HEK293 (cell line): Measurements from ENCODE around the gene TLE3.

ENCODE experiments used
- BCL11A ChIP-seq: fragments of 450-650 bp; formaldehyde crosslinking; IDR thresholded peaks from 2 replicates; pipeline ENCODE4 v1.5.1; 2016; ENCODE audit warnings: low read depth, missing biosample characterization, missing genetic modification characterization
- GLIS1 ChIP-seq: fragments of 450-650 bp; formaldehyde crosslinking; IDR thresholded peaks from 2 replicates; pipeline ENCODE4 v1.5.1; 2016; ENCODE audit warnings: missing biosample characterization, missing genetic modification characterization
- HOXC10 ChIP-seq: sonication (generic); formaldehyde crosslinking; IDR thresholded peaks from 2 replicates; pipeline ENCODE4 v1.8.1; 2023; ENCODE audit warnings: mild to moderate bottlenecking, missing genetic modification reagents
- REPIN1 ChIP-seq: fragments of 450-650 bp; formaldehyde crosslinking; IDR thresholded peaks from 2 replicates; pipeline ENCODE4 v1.5.1; 2017; ENCODE audit warnings: missing biosample characterization, missing genetic modification characterization, low read depth
- ZBTB1 ChIP-seq: fragments of 450-650 bp; formaldehyde crosslinking; IDR thresholded peaks from 2 replicates; pipeline ENCODE4 v1.5.1; 2016; ENCODE audit warnings: missing biosample characterization, missing genetic modification characterization
- ZBTB48 ChIP-seq: fragments of 450-650 bp; formaldehyde crosslinking; IDR thresholded peaks from 2 replicates; pipeline ENCODE4 v1.5.1; 2016; ENCODE audit warnings: missing biosample characterization, missing genetic modification characterization
- ZIC2 ChIP-seq: fragments of 450-650 bp; formaldehyde crosslinking; IDR thresholded peaks from 2 replicates; pipeline ENCODE4 v1.5.1; 2016; ENCODE audit warnings: missing biosample characterization, missing genetic modification characterization
- ZNF155 ChIP-seq: fragments of 450-650 bp; formaldehyde crosslinking; IDR thresholded peaks from 2 replicates; pipeline ENCODE4 v1.5.1; 2016; ENCODE audit warnings: missing biosample characterization, missing genetic modification characterization
- ZNF157 ChIP-seq: fragments of 450-650 bp; formaldehyde crosslinking; IDR thresholded peaks from 2 replicates; pipeline ENCODE4 v1.5.1; 2016; ENCODE audit warnings: missing biosample characterization, missing genetic modification characterization
- ZNF169 ChIP-seq: fragments of 450-650 bp; formaldehyde crosslinking; IDR thresholded peaks from 2 replicates; pipeline ENCODE4 v1.5.1; 2016; ENCODE audit warnings: missing biosample characterization, missing genetic modification characterization
- ZNF211 ChIP-seq: fragments of 450-650 bp; formaldehyde crosslinking; IDR thresholded peaks from 2 replicates; pipeline ENCODE4 v1.5.1; 2016; ENCODE audit warnings: low read depth, missing biosample characterization, missing genetic modification characterization
- ZNF423 ChIP-seq: fragments of 450-650 bp; formaldehyde crosslinking; IDR thresholded peaks from 2 replicates; pipeline ENCODE4 v1.5.1; 2016; ENCODE audit warnings: missing biosample characterization, missing genetic modification characterization
- ZNF514 ChIP-seq: fragments of 450-650 bp; formaldehyde crosslinking; IDR thresholded peaks from 2 replicates; pipeline ENCODE4 v1.5.1; 2016; ENCODE audit warnings: missing biosample characterization, missing genetic modification characterization
- ZNF621 ChIP-seq: fragments of 450-650 bp; formaldehyde crosslinking; IDR thresholded peaks from 2 replicates; pipeline ENCODE4 v1.5.1; 2017; ENCODE audit warnings: missing biosample characterization, missing genetic modification characterization
- ZNF654 ChIP-seq: fragments of 450-650 bp; formaldehyde crosslinking; IDR thresholded peaks from 2 replicates; pipeline ENCODE4 v1.5.1; 2016; ENCODE audit warnings: low read depth, missing biosample characterization, missing genetic modification characterization
- ZNF792 ChIP-seq: fragments of 450-650 bp; formaldehyde crosslinking; IDR thresholded peaks from 2 replicates; pipeline ENCODE4 v1.5.1; 2016; ENCODE audit warnings: missing biosample characterization, missing genetic modification characterization
- ZNF843 ChIP-seq: fragments of 450-650 bp; formaldehyde crosslinking; IDR thresholded peaks from 2 replicates; pipeline ENCODE4 v1.5.1; 2016; ENCODE audit warnings: missing biosample characterization, missing genetic modification characterization
- TF ChIP-seq, protein P1 (sequence below): fragments of 450-650 bp; formaldehyde crosslinking; IDR thresholded peaks from 2 replicates; pipeline ENCODE4 v1.5.1; 2017; ENCODE audit warnings: missing biosample characterization, missing genetic modification characterization
- TF ChIP-seq, protein P2 (sequence below): fragments of 450-650 bp; formaldehyde crosslinking; IDR thresholded peaks from 2 replicates; pipeline ENCODE4 v1.5.1; 2017; ENCODE audit warnings: missing biosample characterization, missing genetic modification characterization
- TF ChIP-seq, protein P3 (sequence below): fragments of 450-650 bp; formaldehyde crosslinking; IDR thresholded peaks from 2 replicates; pipeline ENCODE4 v1.5.1; 2017; ENCODE audit warnings: missing biosample characterization, missing genetic modification characterization
- TF ChIP-seq, protein P4 (sequence below): fragments of 450-650 bp; formaldehyde crosslinking; IDR thresholded peaks from 2 replicates; pipeline ENCODE4 v1.5.1; 2016; ENCODE audit warnings: missing biosample characterization, missing genetic modification characterization
- TF ChIP-seq, protein P5 (sequence below): fragments of 450-650 bp; formaldehyde crosslinking; IDR thresholded peaks from 2 replicates; pipeline ENCODE4 v1.5.1; 2017; ENCODE audit warnings: missing biosample characterization, mild to moderate bottlenecking, missing genetic modification characterization, moderate library complexity
- TF ChIP-seq, protein P6 (sequence below): fragments of 450-650 bp; formaldehyde crosslinking; IDR thresholded peaks from 2 replicates; pipeline ENCODE4 v1.5.1; 2016; ENCODE audit warnings: missing biosample characterization, missing genetic modification characterization
- TF ChIP-seq, protein P7 (sequence below): fragments of 450-650 bp; formaldehyde crosslinking; IDR thresholded peaks from 2 replicates; pipeline ENCODE4 v1.5.1; 2016; ENCODE audit warnings: missing biosample characterization, missing genetic modification characterization

The TLE3 gene

DNA sequence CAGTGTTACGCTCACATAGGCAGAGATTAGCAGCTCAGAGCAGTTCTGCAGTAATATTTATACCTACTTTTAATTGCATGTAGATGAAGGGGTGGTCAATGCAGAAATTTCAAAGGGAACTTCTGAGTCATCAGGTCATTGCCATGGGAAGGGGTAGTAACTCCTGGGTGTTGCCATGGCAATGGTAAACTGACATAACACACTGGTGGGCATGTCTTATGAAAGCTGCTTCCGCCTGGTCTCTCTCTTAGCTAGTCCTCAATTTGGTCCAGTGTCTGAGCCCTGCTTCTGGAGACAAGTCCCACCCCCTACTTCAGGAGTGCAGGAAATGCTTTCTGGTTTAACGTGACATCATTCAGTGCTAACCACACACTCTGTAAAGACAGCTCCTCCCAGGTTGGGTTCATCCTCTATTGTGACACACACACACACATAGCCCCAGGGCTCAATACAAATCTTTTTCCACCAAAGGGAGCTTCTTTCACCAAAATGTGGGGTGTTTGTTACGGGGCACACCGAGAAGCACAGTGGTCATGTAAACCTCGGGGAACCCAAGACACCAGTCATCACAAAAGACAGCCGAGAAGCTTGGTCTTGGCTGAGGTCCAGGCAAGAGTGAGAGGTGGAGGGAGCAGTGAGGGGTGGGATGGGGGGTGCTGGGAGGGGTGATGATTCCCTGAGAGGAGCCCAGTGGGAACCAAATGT is 74.5 kb downstream of the TLE3 start (continued):
- TF ChIP-seq, protein P1, sequence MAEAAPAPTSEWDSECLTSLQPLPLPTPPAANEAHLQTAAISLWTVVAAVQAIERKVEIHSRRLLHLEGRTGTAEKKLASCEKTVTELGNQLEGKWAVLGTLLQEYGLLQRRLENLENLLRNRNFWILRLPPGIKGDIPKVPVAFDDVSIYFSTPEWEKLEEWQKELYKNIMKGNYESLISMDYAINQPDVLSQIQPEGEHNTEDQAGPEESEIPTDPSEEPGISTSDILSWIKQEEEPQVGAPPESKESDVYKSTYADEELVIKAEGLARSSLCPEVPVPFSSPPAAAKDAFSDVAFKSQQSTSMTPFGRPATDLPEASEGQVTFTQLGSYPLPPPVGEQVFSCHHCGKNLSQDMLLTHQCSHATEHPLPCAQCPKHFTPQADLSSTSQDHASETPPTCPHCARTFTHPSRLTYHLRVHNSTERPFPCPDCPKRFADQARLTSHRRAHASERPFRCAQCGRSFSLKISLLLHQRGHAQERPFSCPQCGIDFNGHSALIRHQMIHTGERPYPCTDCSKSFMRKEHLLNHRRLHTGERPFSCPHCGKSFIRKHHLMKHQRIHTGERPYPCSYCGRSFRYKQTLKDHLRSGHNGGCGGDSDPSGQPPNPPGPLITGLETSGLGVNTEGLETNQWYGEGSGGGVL (tag by site-specific recombination) = peak; percentile 94
- TF ChIP-seq, protein P2, sequence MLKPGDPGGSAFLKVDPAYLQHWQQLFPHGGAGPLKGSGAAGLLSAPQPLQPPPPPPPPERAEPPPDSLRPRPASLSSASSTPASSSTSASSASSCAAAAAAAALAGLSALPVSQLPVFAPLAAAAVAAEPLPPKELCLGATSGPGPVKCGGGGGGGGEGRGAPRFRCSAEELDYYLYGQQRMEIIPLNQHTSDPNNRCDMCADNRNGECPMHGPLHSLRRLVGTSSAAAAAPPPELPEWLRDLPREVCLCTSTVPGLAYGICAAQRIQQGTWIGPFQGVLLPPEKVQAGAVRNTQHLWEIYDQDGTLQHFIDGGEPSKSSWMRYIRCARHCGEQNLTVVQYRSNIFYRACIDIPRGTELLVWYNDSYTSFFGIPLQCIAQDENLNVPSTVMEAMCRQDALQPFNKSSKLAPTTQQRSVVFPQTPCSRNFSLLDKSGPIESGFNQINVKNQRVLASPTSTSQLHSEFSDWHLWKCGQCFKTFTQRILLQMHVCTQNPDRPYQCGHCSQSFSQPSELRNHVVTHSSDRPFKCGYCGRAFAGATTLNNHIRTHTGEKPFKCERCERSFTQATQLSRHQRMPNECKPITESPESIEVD (tag by site-specific recombination) = no peak
- TF ChIP-seq, protein P3, sequence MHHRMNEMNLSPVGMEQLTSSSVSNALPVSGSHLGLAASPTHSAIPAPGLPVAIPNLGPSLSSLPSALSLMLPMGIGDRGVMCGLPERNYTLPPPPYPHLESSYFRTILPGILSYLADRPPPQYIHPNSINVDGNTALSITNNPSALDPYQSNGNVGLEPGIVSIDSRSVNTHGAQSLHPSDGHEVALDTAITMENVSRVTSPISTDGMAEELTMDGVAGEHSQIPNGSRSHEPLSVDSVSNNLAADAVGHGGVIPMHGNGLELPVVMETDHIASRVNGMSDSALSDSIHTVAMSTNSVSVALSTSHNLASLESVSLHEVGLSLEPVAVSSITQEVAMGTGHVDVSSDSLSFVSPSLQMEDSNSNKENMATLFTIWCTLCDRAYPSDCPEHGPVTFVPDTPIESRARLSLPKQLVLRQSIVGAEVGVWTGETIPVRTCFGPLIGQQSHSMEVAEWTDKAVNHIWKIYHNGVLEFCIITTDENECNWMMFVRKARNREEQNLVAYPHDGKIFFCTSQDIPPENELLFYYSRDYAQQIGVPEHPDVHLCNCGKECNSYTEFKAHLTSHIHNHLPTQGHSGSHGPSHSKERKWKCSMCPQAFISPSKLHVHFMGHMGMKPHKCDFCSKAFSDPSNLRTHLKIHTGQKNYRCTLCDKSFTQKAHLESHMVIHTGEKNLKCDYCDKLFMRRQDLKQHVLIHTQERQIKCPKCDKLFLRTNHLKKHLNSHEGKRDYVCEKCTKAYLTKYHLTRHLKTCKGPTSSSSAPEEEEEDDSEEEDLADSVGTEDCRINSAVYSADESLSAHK (tag by site-specific recombination) = no peak
- no peak for TF ChIP-seq ZNF157 (tag by site-specific recombination)
- TF ChIP-seq, protein P4, sequence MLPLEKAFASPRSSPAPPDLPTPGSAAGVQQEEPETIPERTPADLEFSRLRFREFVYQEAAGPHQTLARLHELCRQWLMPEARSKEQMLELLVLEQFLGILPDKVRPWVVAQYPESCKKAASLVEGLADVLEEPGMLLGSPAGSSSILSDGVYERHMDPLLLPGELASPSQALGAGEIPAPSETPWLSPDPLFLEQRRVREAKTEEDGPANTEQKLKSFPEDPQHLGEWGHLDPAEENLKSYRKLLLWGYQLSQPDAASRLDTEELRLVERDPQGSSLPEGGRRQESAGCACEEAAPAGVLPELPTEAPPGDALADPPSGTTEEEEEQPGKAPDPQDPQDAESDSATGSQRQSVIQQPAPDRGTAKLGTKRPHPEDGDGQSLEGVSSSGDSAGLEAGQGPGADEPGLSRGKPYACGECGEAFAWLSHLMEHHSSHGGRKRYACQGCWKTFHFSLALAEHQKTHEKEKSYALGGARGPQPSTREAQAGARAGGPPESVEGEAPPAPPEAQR (tag by site-specific recombination) = no peak
- TF ChIP-seq ZBTB48 (tag by site-specific recombination) = peak; percentile 20; the same call in 1 of the 2 replicates
- TF ChIP-seq ZNF654 = no peak
- no peak for TF ChIP-seq BCL11A (tag by site-specific recombination)
- TF ChIP-seq ZNF423 (tag by site-specific recombination) = no peak
- TF ChIP-seq ZNF155 = no peak
- no peak for TF ChIP-seq REPIN1
- no peak for TF ChIP-seq ZNF621
- no peak for TF ChIP-seq ZNF792 (tag by site-specific recombination)
- TF ChIP-seq, protein P5, sequence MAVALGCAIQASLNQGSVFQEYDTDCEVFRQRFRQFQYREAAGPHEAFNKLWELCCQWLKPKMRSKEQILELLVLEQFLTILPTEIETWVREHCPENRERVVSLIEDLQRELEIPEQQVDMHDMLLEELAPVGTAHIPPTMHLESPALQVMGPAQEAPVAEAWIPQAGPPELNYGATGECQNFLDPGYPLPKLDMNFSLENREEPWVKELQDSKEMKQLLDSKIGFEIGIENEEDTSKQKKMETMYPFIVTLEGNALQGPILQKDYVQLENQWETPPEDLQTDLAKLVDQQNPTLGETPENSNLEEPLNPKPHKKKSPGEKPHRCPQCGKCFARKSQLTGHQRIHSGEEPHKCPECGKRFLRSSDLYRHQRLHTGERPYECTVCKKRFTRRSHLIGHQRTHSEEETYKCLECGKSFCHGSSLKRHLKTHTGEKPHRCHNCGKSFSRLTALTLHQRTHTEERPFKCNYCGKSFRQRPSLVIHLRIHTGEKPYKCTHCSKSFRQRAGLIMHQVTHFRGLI (tag by site-specific recombination) = no peak
- no peak for TF ChIP-seq ZNF169 (tag by site-specific recombination)
- TF ChIP-seq ZIC2 = no peak
- TF ChIP-seq ZNF843 = peak; percentile 52; the same call in 1 of the 2 replicates
- TF ChIP-seq GLIS1 = peak; percentile 43; the same call in 1 of the 2 replicates
- no peak for TF ChIP-seq ZBTB1 (tag by site-specific recombination)
- TF ChIP-seq HOXC10 (CRISPR knock-in tag) = no peak
- TF ChIP-seq, protein P6, sequence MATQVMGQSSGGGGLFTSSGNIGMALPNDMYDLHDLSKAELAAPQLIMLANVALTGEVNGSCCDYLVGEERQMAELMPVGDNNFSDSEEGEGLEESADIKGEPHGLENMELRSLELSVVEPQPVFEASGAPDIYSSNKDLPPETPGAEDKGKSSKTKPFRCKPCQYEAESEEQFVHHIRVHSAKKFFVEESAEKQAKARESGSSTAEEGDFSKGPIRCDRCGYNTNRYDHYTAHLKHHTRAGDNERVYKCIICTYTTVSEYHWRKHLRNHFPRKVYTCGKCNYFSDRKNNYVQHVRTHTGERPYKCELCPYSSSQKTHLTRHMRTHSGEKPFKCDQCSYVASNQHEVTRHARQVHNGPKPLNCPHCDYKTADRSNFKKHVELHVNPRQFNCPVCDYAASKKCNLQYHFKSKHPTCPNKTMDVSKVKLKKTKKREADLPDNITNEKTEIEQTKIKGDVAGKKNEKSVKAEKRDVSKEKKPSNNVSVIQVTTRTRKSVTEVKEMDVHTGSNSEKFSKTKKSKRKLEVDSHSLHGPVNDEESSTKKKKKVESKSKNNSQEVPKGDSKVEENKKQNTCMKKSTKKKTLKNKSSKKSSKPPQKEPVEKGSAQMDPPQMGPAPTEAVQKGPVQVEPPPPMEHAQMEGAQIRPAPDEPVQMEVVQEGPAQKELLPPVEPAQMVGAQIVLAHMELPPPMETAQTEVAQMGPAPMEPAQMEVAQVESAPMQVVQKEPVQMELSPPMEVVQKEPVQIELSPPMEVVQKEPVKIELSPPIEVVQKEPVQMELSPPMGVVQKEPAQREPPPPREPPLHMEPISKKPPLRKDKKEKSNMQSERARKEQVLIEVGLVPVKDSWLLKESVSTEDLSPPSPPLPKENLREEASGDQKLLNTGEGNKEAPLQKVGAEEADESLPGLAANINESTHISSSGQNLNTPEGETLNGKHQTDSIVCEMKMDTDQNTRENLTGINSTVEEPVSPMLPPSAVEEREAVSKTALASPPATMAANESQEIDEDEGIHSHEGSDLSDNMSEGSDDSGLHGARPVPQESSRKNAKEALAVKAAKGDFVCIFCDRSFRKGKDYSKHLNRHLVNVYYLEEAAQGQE (tag by site-specific recombination) = no peak
- no peak for TF ChIP-seq ZNF211 (tag by site-specific recombination)
- no peak for TF ChIP-seq ZNF514 (tag by site-specific recombination)
- TF ChIP-seq, protein P7, sequence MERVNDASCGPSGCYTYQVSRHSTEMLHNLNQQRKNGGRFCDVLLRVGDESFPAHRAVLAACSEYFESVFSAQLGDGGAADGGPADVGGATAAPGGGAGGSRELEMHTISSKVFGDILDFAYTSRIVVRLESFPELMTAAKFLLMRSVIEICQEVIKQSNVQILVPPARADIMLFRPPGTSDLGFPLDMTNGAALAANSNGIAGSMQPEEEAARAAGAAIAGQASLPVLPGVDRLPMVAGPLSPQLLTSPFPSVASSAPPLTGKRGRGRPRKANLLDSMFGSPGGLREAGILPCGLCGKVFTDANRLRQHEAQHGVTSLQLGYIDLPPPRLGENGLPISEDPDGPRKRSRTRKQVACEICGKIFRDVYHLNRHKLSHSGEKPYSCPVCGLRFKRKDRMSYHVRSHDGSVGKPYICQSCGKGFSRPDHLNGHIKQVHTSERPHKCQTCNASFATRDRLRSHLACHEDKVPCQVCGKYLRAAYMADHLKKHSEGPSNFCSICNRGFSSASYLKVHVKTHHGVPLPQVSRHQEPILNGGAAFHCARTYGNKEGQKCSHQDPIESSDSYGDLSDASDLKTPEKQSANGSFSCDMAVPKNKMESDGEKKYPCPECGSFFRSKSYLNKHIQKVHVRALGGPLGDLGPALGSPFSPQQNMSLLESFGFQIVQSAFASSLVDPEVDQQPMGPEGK (tag by site-specific recombination) = peak; percentile 72
